ENCODE results near the gene GJC2.

The GJC2 gene

DNA sequence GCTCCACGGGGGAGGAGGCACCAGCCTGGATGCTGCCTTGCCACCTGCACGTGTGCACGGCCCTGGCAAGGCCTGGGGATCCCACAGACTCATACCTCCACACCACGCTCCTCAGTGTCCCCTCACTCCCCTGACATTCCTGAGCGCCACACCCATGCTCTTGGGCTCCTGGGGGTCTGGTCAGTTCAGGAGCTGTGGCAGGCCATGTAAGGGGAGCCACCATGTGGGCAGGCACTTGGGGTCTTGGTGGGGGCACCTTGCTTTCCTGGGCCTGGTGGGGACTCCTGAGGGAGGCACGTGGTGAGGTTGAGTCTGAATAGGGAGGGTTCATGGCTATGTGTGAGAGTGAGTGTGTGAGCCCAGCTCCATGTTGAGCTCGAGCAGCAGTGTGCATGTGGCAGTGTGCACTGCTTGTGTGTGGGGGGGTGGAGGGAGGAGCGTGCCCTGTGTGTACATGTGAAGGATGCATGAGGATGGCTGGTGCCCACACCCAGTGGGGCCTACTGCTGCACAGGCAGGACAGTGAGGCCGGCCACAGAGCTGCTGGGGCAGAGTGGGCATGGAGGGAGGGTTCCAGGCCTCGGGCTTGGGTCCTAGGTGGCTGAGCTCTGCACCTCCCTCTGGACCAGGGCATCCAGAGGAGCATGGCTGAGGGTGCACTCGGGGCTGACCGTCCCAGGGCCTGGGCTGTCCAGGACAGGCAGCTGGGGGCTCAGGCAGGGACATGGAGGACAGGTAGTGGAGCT, 1.6 kb downstream of the GJC2 start:
- no peaks in the 10 kb centered on the region for H3K9me3 ChIP-seq (ENCODE audit: insufficient read depth, low read depth, low read length)
- H3K79me2 ChIP-seq (ENCODE audit: insufficient read depth, low read length): peaks cover 10% of the 10 kb centered on the region; the same call in 1 of the 2 replicates
- H2AFZ ChIP-seq (ENCODE audit: low read length): no peak overlapping the region
- H3K4me3 ChIP-seq (ENCODE audit: low read length, poor library complexity, severe bottlenecking): no peak overlapping the region
- no peaks in the 10 kb centered on the region for H3K9me2 ChIP-seq (replicated peaks; ENCODE audit: low read depth, low read length)
- peaks cover 3% of the 10 kb centered on the region for H3K4me1 ChIP-seq (ENCODE audit: insufficient read depth, low read length, poor library complexity, severe bottlenecking)
- TF ChIP-seq EZH2phosphoT487 (IDR thresholded peaks at IDR 0.05; ENCODE audit: borderline replicate concordance): no peak
- TF ChIP-seq, protein P1, sequence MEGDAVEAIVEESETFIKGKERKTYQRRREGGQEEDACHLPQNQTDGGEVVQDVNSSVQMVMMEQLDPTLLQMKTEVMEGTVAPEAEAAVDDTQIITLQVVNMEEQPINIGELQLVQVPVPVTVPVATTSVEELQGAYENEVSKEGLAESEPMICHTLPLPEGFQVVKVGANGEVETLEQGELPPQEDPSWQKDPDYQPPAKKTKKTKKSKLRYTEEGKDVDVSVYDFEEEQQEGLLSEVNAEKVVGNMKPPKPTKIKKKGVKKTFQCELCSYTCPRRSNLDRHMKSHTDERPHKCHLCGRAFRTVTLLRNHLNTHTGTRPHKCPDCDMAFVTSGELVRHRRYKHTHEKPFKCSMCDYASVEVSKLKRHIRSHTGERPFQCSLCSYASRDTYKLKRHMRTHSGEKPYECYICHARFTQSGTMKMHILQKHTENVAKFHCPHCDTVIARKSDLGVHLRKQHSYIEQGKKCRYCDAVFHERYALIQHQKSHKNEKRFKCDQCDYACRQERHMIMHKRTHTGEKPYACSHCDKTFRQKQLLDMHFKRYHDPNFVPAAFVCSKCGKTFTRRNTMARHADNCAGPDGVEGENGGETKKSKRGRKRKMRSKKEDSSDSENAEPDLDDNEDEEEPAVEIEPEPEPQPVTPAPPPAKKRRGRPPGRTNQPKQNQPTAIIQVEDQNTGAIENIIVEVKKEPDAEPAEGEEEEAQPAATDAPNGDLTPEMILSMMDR (conservative IDR thresholded peaks at IDR 0.05; ENCODE audit: low read length): no peak
- no peak overlapping the region for H3K4me2 ChIP-seq (ENCODE audit: low read depth, low read length, poor library complexity, severe bottlenecking)
- peaks cover 9% of the 10 kb centered on the region for H4K20me1 ChIP-seq (ENCODE audit: insufficient read depth, low read length, poor library complexity, severe bottlenecking)
- no peaks in the 10 kb centered on the region for H3K27me3 ChIP-seq (ENCODE audit: insufficient read depth, low read length, poor library complexity, severe bottlenecking)
- H3F3A ChIP-seq (ENCODE audit: low read depth): no peaks in the 10 kb centered on the region
- H3K9ac ChIP-seq (ENCODE audit: low read depth, low read length, poor library complexity, severe bottlenecking): no peak overlapping the region
- peaks cover 15% of the 10 kb centered on the region; the same call in 1 of the 2 replicates for H3K36me3 ChIP-seq (ENCODE audit: insufficient read depth, low read length)

DNA sequence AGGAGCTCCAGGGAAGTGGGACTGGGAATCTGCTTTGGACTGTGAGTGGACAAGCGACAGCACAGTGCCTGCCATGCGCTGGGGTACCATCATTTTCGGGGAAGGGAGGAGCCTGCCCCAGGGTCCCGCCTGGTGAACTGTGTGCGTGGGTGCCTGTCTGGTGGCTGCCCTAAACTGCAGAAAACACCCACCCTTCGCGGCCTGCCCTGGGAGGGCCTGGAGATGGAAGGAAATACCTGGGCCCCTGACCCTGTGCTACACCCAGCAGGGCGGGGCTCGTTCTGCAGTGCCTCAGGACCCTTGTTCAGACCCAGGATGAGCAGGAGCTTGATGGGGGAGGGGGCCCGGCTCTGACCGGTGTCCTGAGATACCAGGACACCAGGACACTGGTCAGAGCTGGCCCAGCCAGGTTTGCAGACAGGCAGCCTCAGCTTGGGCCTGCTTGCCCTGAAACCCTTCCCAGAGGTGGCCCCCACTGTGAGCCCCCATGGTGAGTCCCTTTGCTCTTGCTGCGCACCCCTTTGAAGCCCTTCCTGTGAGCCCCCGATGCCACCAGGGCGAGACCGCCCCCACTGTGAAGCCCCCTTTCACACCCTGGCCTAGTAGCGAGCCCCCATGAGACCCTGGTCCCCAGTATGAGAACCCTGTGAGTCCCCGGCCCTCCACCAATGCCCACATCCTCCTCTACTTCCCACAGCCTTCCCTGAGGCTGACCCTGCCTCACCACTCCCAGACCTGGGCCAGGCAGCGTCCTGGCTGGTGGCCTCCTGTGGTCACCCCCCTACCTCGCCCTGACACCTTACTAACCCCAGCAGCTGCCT, 2.6 kb downstream of the GJC2 start:
- H3K9me3 ChIP-seq (ENCODE audit: insufficient read depth, low read depth, low read length): no peaks in the 10 kb centered on the region
- no peaks in the 10 kb centered on the region for H3F3A ChIP-seq (ENCODE audit: low read depth)
- H3K9ac ChIP-seq (ENCODE audit: low read depth, low read length, poor library complexity, severe bottlenecking): no peak overlapping the region
- no peak for TF ChIP-seq EZH2phosphoT487 (IDR thresholded peaks at IDR 0.05; ENCODE audit: borderline replicate concordance)
- TF ChIP-seq, protein P1 (conservative IDR thresholded peaks at IDR 0.05; ENCODE audit: low read length): no peak
- H3K4me3 ChIP-seq (ENCODE audit: low read length, poor library complexity, severe bottlenecking): no peak overlapping the region
- H3K79me2 ChIP-seq (ENCODE audit: insufficient read depth, low read length): peaks cover under 1% of the 10 kb centered on the region; the same call in 1 of the 2 replicates
- H3K27me3 ChIP-seq (ENCODE audit: insufficient read depth, low read length, poor library complexity, severe bottlenecking): no peaks in the 10 kb centered on the region
- peaks cover 7% of the 10 kb centered on the region for H4K20me1 ChIP-seq (ENCODE audit: insufficient read depth, low read length, poor library complexity, severe bottlenecking)
- peaks cover 15% of the 10 kb centered on the region; the same call in 1 of the 2 replicates for H3K36me3 ChIP-seq (ENCODE audit: insufficient read depth, low read length)
- H2AFZ ChIP-seq (ENCODE audit: low read length): no peak overlapping the region
- peaks cover 3% of the 10 kb centered on the region for H3K4me1 ChIP-seq (ENCODE audit: insufficient read depth, low read length, poor library complexity, severe bottlenecking)
- no peak overlapping the region for H3K4me2 ChIP-seq (ENCODE audit: low read depth, low read length, poor library complexity, severe bottlenecking)
- H3K9me2 ChIP-seq (replicated peaks; ENCODE audit: low read depth, low read length): no peaks in the 10 kb centered on the region

DNA sequence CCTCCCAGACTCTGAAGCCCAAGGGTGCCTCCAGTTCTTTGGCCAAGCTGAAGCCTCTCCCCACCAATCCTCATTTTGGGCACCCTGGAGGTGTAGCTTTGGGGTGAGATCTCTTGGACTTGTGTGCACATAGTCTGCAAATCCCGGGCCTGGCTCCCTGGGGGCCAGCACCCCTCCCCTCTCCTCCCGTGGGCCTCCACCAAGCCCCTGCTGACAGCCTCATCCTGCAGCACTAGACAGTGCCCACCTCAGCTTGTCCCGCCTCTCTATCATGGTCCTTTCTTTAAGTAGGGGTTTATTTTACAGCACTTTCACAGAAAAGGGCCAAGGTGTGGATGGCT, 3.2 kb downstream of the GJC2 start:
- Histone ChIP-seq H2AFZ (ENCODE audit: low read length) (no peak overlapping the region), H3K4me3 (ENCODE audit: low read length, poor library complexity, severe bottlenecking) (no peak overlapping the region), H3K4me1 (ENCODE audit: insufficient read depth, low read length, poor library complexity, severe bottlenecking) (peaks cover 3% of the 10 kb centered on the region), H3K9me2 (replicated peaks; ENCODE audit: low read depth, low read length) (no peaks in the 10 kb centered on the region), H3K4me2 (ENCODE audit: low read depth, low read length, poor library complexity, severe bottlenecking) (no peak overlapping the region), H3K9ac (ENCODE audit: low read depth, low read length, poor library complexity, severe bottlenecking) (no peak overlapping the region), H4K20me1 (ENCODE audit: insufficient read depth, low read length, poor library complexity, severe bottlenecking) (peaks cover 6% of the 10 kb centered on the region), H3K9me3 (ENCODE audit: insufficient read depth, low read depth, low read length) (no peaks in the 10 kb centered on the region), H3K27me3 (ENCODE audit: insufficient read depth, low read length, poor library complexity, severe bottlenecking) (no peaks in the 10 kb centered on the region), H3K36me3 (ENCODE audit: insufficient read depth, low read length) (peaks cover 11% of the 10 kb centered on the region; the same call in 1 of the 2 replicates), H3F3A (ENCODE audit: low read depth) (no peaks in the 10 kb centered on the region), H3K79me2 (ENCODE audit: insufficient read depth, low read length) (no peaks in the 10 kb centered on the region)
- TF ChIP-seq, protein P1 (conservative IDR thresholded peaks at IDR 0.05; ENCODE audit: low read length): no peak
- no peak for TF ChIP-seq EZH2phosphoT487 (IDR thresholded peaks at IDR 0.05; ENCODE audit: borderline replicate concordance)
